HG03196 (cell line): Measurements from ENCODE around the gene ZEB2.

ENCODE experiments used
- ATAC-seq: cut with Tn5 transposase; IDR thresholded peaks from one replicate; pipeline ENCODE4 v1.9.1; 2021; ENCODE audit not compliant: unreplicated experiment

ZEB2 gene

GRCh38 chr2:144361742-144362141 lies 158.2 kb downstream of the ZEB2 start:
- no peak for ATAC-seq

DNA sequence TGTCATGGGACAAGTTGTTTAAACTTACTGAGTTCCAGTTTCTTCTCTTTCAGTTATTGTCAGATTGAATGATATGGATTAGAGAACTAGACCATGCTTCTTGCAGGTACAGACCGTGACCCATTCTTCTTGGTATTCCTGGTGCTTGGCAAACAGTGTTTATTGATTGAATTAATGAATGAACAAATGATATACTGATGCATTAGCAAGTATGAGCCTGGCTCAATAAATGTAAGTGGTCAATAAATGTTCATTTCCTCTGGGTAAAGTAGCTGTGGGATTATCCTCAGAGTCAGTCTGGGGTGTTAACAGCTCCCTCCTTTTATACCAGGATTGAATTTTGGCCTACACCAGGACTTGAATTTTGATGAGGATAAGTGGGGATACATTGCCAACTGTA lies 160.2 kb downstream of the ZEB2 start:
- no peak for ATAC-seq

- peak; percentile 66 for ATAC-seq
These were observed 160.9 kb downstream of the ZEB2 start for GRCh38 chr2:144358979-144359541.

DNA sequence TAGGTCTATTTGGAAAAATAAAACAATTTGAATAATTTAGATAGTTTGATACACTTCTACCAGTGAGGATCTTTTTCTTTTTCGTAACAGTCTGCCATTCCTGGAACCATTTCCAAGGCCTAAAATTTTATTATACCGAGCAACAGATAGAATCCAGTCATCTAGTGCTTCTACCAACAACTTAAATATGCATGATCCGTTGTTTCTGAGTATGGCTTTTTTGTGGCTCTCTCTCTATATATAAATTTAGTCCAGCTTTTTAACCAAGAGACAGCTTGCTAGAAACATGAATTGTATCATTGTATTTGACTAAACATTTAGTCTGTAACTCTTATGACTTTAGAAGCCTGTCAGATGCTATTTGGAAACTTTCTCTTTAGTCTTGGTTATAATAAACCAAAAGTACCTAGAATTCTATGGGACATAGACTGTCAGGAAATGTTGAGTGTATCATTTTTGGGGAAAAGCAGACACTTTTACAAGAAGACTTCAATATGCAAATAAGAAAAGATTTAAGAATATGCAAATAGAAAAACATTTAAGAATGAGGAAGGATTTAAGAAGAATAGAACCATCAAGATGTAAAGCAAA lies 161.4 kb downstream of the ZEB2 start:
- no peak for ATAC-seq

DNA sequence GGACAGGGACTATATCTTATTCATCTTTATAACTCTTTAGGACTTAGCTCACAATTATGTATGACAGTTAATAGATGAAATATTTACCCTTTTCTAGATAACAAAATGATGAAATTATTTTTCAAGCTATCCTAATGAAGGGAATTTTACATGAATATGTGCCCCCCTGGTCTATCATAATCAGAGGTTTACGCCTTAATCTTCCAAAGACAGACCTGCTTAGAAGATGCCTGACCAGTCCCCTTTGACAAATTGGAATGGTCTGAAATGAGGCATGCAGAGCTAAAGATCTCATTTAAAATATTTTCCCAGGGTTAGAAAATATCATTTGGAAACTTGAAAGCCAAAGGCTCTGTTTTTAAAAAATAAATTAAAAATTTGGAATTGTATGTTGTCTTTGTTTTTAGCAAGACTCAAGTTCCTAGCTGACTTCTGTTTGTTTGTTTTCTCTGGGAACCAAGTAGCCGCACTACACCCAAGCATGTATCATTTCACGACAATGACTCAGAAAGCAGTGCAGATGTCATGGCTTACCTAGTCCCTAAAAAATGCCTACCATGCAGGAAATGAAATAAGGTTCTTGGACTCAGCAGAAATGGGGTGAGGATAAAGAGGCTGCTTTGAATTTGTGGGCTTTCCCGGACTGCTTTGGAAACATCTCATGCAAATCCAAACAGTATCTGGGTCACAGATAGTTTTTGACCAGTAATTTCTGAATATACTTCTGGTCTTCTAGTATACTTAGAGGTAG lies 162.1 kb downstream of the ZEB2 start:
- peak; percentile 82 for ATAC-seq

GRCh38 chr2:144356402-144356801 lies 163.5 kb downstream of the ZEB2 start:
- no peak for ATAC-seq

GRCh38 chr2:144354953-144355352 lies 165.0 kb downstream of the ZEB2 start:
- no peak for ATAC-seq

DNA sequence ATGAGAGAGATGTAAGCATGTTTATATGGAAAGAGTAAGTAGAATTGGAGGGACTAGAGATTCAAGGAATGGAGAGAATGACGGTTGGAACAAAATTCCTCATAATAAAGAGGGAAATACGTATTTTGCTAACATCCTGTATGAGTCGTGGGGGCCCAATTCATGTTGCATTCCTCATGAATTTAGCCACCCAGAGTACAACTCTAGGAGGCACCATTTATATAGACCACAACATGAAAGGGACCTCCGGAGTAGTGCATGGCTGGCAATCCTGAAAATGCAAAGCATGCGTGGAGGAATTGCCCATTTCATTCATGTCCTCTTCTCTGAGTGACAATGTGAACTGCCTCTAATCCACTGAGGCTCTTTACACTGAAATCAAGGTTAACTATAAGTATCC lies 168.2 kb downstream of the ZEB2 start:
- no peak for ATAC-seq

DNA sequence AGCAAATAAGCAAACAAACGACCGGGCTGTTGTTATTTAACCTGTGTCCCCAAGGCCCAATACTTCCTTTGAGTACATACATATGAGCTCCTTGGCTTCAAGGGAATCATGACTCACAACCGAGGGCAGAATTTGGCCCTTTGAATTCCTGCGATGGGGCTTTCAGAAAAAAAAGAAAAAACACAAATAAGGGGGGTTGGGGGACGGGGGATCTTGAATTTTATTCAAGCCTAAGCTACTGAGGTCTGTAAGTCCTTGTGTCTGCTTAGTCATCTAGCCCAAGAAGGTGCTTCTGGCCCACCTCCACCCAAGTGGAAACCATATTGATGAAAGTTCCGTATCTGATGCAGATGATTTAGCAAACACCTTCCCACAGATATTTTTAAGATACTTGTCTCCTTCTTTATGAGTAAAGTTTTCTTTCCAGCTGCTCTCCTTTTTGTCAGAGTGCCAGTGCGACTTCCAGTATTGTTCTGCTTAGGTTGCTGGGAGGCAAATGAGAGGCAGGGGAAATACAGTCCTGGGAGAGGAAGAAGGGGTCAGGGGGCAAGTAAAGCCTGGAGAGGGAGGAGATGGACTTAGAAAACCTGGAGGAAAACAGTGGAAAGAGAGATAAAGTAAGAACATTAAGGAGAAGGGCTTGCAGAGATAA lies 169.6 kb downstream of the ZEB2 start:
- no peak for ATAC-seq

GRCh38 chr2:144349674-144350073 lies 170.2 kb downstream of the ZEB2 start:
- ATAC-seq = no peak

DNA sequence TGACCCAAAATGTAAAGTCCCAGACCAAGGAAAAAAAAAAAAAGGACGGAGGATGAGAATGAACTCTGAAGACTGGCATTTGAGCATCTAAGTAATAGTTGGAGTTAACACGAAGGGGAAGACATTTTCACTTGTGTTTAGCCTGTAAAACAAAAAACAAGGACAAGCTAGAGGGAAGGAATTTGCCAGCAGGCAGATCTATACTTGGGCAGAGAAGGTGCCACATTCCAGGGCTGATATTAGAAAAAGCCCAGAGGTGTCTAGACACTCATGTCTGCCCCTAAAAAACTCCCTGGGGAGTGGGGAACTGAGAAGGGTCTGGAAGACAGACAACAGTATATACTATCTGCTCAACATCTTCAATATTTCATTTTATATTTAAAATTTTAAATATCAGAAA lies 171.1 kb downstream of the ZEB2 start:
- ATAC-seq = no peak

DNA sequence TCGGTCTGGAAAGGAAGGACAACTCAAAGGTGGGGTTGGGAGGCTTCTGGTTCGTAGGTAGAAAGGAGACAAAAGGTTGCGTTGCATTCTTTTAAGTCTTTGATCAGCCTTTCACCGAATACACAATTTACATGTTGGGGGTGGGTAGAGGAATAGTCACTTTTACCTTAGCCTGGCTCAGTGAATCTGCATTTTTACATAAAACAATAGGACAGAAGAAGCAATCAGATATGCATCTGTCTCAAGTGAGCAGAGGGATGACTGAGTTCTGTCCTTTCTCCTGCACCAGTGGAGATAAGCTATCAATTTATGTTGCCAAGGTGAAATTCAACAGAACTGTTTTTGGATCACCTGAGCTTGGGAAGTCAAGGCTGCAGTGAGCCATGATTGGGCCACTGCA lies 173.7 kb downstream of the ZEB2 start:
- ATAC-seq = no peak

DNA sequence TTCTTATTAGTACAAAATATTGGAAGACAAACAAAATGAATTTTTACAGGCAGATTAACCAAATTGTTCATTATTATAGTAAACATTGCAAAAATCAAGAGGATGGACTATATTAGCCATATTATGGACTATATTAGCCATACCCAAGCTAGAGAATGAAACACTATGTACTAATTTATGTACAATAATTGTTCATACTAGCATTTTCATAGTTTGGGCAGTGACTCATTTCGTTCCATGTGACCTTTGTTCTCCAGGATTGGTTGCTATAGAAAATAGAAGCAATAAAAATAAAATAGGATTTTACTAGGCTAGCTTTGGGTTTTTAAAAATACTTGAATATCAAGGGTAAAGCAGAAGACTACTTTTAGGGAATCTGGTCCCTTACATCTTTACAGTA lies 176.8 kb downstream of the ZEB2 start:
- no peak for ATAC-seq

GRCh38 chr2:144341538-144341937 lies 178.4 kb downstream of the ZEB2 start:
- no peak for ATAC-seq

DNA sequence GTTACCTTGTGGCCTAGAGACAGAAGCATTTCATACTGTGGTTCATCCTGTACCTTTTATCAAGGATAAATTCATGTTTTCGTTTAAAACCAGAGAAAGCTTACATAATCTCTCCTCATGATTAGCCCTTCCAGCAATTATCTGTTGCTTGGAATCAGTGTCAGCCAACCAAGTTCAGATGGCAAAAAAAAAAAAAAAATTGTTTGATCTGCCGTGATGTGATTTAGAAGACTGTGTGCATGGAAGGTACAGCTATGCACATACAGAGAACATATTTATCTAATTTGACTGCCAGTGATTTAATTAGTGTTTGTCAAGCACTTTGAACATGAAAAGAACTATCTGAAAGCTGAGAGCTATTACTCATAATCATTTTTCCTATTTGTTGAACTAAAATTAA lies 180.9 kb downstream of the ZEB2 start:
- ATAC-seq = no peak

DNA sequence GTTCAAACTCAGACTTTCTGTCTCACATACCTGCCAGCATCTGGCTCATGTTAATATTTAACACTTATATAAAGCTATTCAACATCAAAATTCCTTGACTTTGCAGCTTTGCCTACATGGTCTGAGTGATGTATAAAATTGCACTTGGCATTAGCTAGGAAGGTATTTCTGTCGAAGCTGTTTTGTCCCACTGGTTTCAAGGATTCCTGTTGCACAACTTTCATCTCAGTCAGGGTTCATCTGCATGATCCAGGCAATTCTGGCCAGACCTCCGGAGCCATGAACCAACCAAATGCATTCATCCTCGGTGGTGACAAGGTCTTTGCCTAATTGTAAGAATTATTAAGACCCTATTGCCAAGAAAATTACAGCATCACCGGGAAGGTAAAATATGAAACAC lies 185.4 kb downstream of the ZEB2 start:
- ATAC-seq = no peak
